Muscle layer of duodenum (tissue), 2 donors: Measurements from ENCODE around the gene ALG9.

Source experiments
- H3K27ac ChIP-seq: one replicate; pipeline ENCODE4 v1.7.0; 2013; ENCODE audit warnings: mild to moderate bottlenecking, low read length
- H3K27me3 ChIP-seq: one replicate; pipeline ENCODE4 v1.7.0; 2013; ENCODE audit warnings: low read depth, mild to moderate bottlenecking, control low read depth, low read length
- H3K36me3 ChIP-seq, 2 donors: one replicate each; pipeline ENCODE4 v1.7.0; 2013; ENCODE audit warnings: low read length in 2 of 2, control low read depth in 1 of 2, mild to moderate bottlenecking in 1 of 2; ENCODE audit not compliant: insufficient read depth in 2 of 2, control insufficient read depth in 1 of 2
- H3K4me1 ChIP-seq, 2 donors: one replicate each; pipeline ENCODE4 v1.7.0; 2013; ENCODE audit warnings: low read length in 2 of 2, mild to moderate bottlenecking in 2 of 2, control low read depth in 1 of 2, moderate library complexity in 1 of 2; ENCODE audit not compliant: insufficient read depth in 2 of 2, control insufficient read depth in 1 of 2
- H3K4me3 ChIP-seq, 2 donors: one replicate each; pipeline ENCODE4 v1.7.0; 2013; ENCODE audit warnings: low read length in 2 of 2, low read depth in 1 of 2, mild to moderate bottlenecking in 1 of 2
- H3K9me3 ChIP-seq, 2 donors: one replicate each; pipeline ENCODE4 v1.7.0; 2013; ENCODE audit warnings: low read length in 2 of 2, control low read depth in 1 of 2, mild to moderate bottlenecking in 1 of 2; ENCODE audit not compliant: control insufficient read depth in 1 of 2
- donor health status: healthy.

ALG9 gene

GRCh38 chr11:111761036-111761435, 110.3 kb downstream of the ALG9 start:
- Histone ChIP-seq H3K27ac (no peak overlapping the region), H3K4me3 (no peak overlapping the region), H3K27me3 (no peaks in the 10 kb centered on the region), H3K4me1 (peaks cover 0 to 23% of the 10 kb centered on the region in 2 donors), H3K36me3 (peaks cover 40 to 45% of the 10 kb centered on the region in 2 donors), H3K9me3 (no peaks in the 10 kb centered on the region)

- Histone ChIP-seq H3K27me3 (no peaks in the 10 kb centered on the region), H3K9me3 (no peaks in the 10 kb centered on the region), H3K36me3 (peaks cover 46 to 50% of the 10 kb centered on the region in 2 donors), H3K27ac (no peak overlapping the region), H3K4me1 (peaks cover 0 to 18% of the 10 kb centered on the region in 2 donors), H3K4me3 (no peak overlapping the region)
Measured at GRCh38 chr11:111759778-111760407, 111.5 kb downstream of the ALG9 start.

GRCh38 chr11:111759376-111759775, 112.0 kb downstream of the ALG9 start:
- Histone ChIP-seq H3K36me3 (peaks cover 48 to 54% of the 10 kb centered on the region in 2 donors), H3K4me3 (no peak overlapping the region), H3K27ac (no peak overlapping the region), H3K4me1 (peaks cover 0 to 13% of the 10 kb centered on the region in 2 donors), H3K9me3 (no peaks in the 10 kb centered on the region), H3K27me3 (no peaks in the 10 kb centered on the region)

GRCh38 chr11:111756097-111756496, 115.3 kb downstream of the ALG9 start:
- no peak overlapping the region for H3K27ac ChIP-seq
- H3K4me1 ChIP-seq: no peaks in the 10 kb centered on the region
- peaks cover 49 to 63% of the 10 kb centered on the region in 2 donors for H3K36me3 ChIP-seq
- no peaks in the 10 kb centered on the region for H3K9me3 ChIP-seq
- no peaks in the 10 kb centered on the region for H3K27me3 ChIP-seq
- H3K4me3 ChIP-seq: no peak overlapping the region

GRCh38 chr11:111749646-111750045, 121.7 kb downstream of the ALG9 start:
- Histone ChIP-seq H3K27ac (no peak overlapping the region), H3K4me3 (no peak overlapping the region), H3K36me3 (peaks cover 51 to 66% of the 10 kb centered on the region in 2 donors), H3K27me3 (no peaks in the 10 kb centered on the region), H3K9me3 (no peaks in the 10 kb centered on the region), H3K4me1 (no peaks in the 10 kb centered on the region)

- H3K9me3 ChIP-seq: no peaks in the 10 kb centered on the region
Measured at GRCh38 chr11:111748035-111748804, 123.2 kb downstream of the ALG9 start.

GRCh38 chr11:111745719-111746504, 125.5 kb downstream of the ALG9 start:
- no peak overlapping the region for H3K4me3 ChIP-seq
- H3K36me3 ChIP-seq: peaks cover 61 to 66% of the 10 kb centered on the region in 2 donors
- no peaks in the 10 kb centered on the region for H3K9me3 ChIP-seq
- H3K27ac ChIP-seq: no peak overlapping the region
- H3K4me1 ChIP-seq: no peaks in the 10 kb centered on the region
- no peaks in the 10 kb centered on the region for H3K27me3 ChIP-seq

More at GRCh38 chr11:111748035-111748804, 123.2 kb downstream of the ALG9 start:
- H3K4me3 ChIP-seq: no peak overlapping the region
- H3K4me1 ChIP-seq: no peaks in the 10 kb centered on the region
- H3K27me3 ChIP-seq: no peaks in the 10 kb centered on the region
- no peak overlapping the region for H3K27ac ChIP-seq
- H3K36me3 ChIP-seq: peaks cover 58 to 60% of the 10 kb centered on the region in 2 donors

GRCh38 chr11:111743700-111744099, 127.7 kb downstream of the ALG9 start:
- Histone ChIP-seq H3K9me3 (no peaks in the 10 kb centered on the region), H3K27me3 (no peaks in the 10 kb centered on the region), H3K27ac (no peak overlapping the region), H3K4me1 (no peaks in the 10 kb centered on the region), H3K4me3 (no peak overlapping the region), H3K36me3 (peaks cover 55 to 57% of the 10 kb centered on the region in 2 donors)

- H3K27me3 ChIP-seq: no peaks in the 10 kb centered on the region
- H3K27ac ChIP-seq: no peak overlapping the region
- H3K36me3 ChIP-seq: peaks cover 37 to 38% of the 10 kb centered on the region in 2 donors
- no peak overlapping the region for H3K4me3 ChIP-seq
- no peaks in the 10 kb centered on the region for H3K9me3 ChIP-seq
- H3K4me1 ChIP-seq: peaks cover under 1 to 9% of the 10 kb centered on the region in 2 donors
Measured at GRCh38 chr11:111741751-111742150, 129.6 kb downstream of the ALG9 start.

- peaks cover 29 to 53% of the 10 kb centered on the region in 2 donors for H3K36me3 ChIP-seq
- no peaks in the 10 kb centered on the region for H3K9me3 ChIP-seq
- peaks cover 17 to 19% of the 10 kb centered on the region in 2 donors for H3K4me1 ChIP-seq
- no peak overlapping the region for H3K4me3 ChIP-seq
- H3K27me3 ChIP-seq: no peaks in the 10 kb centered on the region
- no peak overlapping the region for H3K27ac ChIP-seq
Measured at GRCh38 chr11:111739299-111739698, 132.1 kb downstream of the ALG9 start.
